ENCODE data around the gene CARM1. TPM values are rescaled to one million over a fixed set of nuclear protein-coding genes. Genes with fewer than 3 reads are reported as not detected.

Gene CARM1
- polyA plus RNA-seq, 1 donor from 2014 or later, result 22.3 TPM

DNA sequence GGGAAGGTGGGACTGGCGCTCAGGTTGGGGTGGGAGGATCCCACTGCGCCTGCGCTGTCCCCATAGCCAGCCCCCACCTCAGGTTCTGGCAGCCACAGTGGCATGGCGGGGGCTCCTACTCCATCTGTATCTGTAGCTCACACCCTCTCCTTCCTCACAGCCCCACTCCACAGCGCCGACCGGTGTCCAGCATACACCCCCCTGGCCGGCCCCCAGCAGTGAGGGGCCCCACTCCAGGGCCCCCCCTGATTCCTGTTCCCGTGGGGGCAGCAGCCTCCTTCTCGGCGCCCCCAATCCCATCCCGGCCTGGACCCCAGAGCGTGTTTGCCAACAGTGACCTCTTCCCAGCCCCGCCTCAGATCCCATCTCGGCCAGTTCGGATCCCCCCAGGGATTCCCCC is 41.4 kb upstream of the CARM1 start (continued):
- TF ChIP-seq SMC3 (conservative IDR thresholded peaks at IDR 0.05; ENCODE audit: poor library complexity), result no peak
- TF ChIP-seq EZH2 (IDR thresholded peaks at IDR 0.05; ENCODE audit: borderline replicate concordance, insufficient read depth, low read length, poor library complexity, severe bottlenecking), result no peak

DNA sequence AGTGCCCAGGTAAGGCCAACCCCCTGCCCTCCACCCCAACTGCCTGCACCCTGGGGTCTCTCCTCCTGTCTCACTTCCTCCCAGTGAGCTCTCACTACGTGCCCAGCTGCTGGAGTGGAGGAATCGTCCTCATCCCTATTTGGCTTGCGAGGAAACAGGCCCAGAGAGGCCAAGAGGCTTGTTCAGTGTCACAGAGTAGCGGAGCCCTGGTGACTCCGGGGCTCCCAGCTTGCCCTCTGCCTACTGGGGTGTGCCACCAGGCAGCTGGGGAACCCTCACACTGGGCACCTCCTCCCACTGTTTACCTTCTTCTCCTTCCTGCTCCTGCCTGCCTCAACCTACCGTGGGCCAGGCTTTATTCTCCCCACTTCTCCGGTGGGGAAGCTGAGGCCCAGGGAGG is 41.0 kb upstream of the CARM1 start:
- H3K4me3 ChIP-seq (ENCODE audit: low read length), result no peak overlapping the region
- no peak overlapping the region for H3K27ac ChIP-seq (ENCODE audit: low read length)
- H2AFZ ChIP-seq (ENCODE audit: low read depth, low read length), result no peak overlapping the region
- no peaks in the 10 kb centered on the region for H3K79me2 ChIP-seq (replicated peaks; ENCODE audit: insufficient read depth, low read length)
- no peak for TF ChIP-seq TAF1 (IDR thresholded peaks at IDR 0.05; ENCODE audit: low read depth)
- no peak for TF ChIP-seq SMC3 (conservative IDR thresholded peaks at IDR 0.05; ENCODE audit: poor library complexity)
- TF ChIP-seq RAD21 (conservative IDR thresholded peaks at IDR 0.05), result no peak
- no peak for TF ChIP-seq MXI1 (conservative IDR thresholded peaks at IDR 0.05; ENCODE audit: poor library complexity, severe bottlenecking)
- H3K9me3 ChIP-seq (ENCODE audit: low read length), result no peaks in the 10 kb centered on the region
- H3K9ac ChIP-seq (ENCODE audit: low read length), result no peak overlapping the region
- no peaks in the 10 kb centered on the region for H3K27me3 ChIP-seq (ENCODE audit: insufficient read depth, low read depth, low read length)
- H3F3A ChIP-seq (ENCODE audit: insufficient read depth, low read length, poor library complexity, severe bottlenecking), result no peaks in the 10 kb centered on the region
- no peaks in the 10 kb centered on the region for H4K20me1 ChIP-seq (ENCODE audit: insufficient read depth)
- no peak overlapping the region for H3K4me2 ChIP-seq (ENCODE audit: low read length)
- H3K9me2 ChIP-seq (ENCODE audit: insufficient read depth, low read length), result no peaks in the 10 kb centered on the region
- no peaks in the 10 kb centered on the region for H3K36me3 ChIP-seq (ENCODE audit: insufficient read depth, low read length)

DNA sequence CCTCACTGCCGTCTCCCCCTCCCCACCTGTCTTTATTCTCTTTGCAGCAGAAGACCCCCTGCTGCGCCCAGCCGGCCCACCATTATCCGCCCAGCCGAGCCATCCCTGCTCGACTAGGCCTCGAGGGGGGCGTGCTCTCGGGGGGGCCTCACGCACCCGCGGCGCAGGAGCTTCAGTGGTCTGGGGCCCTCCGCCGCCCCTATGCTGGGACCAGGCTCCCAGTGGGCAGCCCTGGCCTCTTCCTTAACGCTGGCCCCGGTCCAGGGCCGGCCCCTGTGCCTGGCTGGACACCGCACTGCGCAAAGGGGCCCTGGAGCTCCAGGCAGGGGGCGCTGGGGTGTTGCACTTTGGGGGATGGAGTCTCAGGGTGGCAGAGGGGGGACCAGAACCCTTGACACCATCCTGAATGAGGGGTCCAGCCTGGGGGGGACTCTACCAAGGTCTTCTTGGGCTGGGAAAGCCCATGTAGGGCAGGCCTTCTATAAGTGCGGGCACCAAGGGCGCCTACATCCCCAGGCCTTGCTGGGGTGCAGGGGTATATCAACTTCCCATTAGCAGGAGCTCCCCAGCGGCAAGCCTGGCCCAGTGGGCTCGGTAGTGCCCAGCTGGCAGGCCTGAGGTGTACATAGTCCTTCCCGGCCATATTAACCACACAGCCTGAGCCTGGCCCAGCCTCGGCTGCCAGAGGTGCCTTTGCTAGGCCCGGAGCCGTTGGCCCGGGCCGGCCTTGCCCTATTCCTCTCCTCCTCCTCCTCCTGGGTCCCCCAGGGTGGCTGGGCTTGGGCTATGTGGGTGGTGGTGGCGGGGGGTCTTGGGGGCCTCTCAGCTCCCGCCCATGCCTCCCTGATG is 40.2 kb upstream of the CARM1 start:
- H3F3A ChIP-seq (ENCODE audit: insufficient read depth, low read length, poor library complexity, severe bottlenecking), result no peaks in the 10 kb centered on the region
- no peak overlapping the region for H3K27ac ChIP-seq (ENCODE audit: low read length)
- H4K20me1 ChIP-seq (ENCODE audit: insufficient read depth), result no peaks in the 10 kb centered on the region
- no peaks in the 10 kb centered on the region for H3K9me3 ChIP-seq (ENCODE audit: low read length)
- H3K9ac ChIP-seq (ENCODE audit: low read length), result no peak overlapping the region
- H3K36me3 ChIP-seq (ENCODE audit: insufficient read depth, low read length), result no peaks in the 10 kb centered on the region
- H3K9me2 ChIP-seq (ENCODE audit: insufficient read depth, low read length), result no peaks in the 10 kb centered on the region
- H2AFZ ChIP-seq (ENCODE audit: low read depth, low read length), result no peak overlapping the region
- TF ChIP-seq TAF1 (IDR thresholded peaks at IDR 0.05; ENCODE audit: low read depth), result no peak
- TF ChIP-seq, protein P1, sequence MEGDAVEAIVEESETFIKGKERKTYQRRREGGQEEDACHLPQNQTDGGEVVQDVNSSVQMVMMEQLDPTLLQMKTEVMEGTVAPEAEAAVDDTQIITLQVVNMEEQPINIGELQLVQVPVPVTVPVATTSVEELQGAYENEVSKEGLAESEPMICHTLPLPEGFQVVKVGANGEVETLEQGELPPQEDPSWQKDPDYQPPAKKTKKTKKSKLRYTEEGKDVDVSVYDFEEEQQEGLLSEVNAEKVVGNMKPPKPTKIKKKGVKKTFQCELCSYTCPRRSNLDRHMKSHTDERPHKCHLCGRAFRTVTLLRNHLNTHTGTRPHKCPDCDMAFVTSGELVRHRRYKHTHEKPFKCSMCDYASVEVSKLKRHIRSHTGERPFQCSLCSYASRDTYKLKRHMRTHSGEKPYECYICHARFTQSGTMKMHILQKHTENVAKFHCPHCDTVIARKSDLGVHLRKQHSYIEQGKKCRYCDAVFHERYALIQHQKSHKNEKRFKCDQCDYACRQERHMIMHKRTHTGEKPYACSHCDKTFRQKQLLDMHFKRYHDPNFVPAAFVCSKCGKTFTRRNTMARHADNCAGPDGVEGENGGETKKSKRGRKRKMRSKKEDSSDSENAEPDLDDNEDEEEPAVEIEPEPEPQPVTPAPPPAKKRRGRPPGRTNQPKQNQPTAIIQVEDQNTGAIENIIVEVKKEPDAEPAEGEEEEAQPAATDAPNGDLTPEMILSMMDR (IDR thresholded peaks at IDR 0.05; ENCODE audit: poor library complexity, severe bottlenecking), result no peak
- TF ChIP-seq, protein P2, sequence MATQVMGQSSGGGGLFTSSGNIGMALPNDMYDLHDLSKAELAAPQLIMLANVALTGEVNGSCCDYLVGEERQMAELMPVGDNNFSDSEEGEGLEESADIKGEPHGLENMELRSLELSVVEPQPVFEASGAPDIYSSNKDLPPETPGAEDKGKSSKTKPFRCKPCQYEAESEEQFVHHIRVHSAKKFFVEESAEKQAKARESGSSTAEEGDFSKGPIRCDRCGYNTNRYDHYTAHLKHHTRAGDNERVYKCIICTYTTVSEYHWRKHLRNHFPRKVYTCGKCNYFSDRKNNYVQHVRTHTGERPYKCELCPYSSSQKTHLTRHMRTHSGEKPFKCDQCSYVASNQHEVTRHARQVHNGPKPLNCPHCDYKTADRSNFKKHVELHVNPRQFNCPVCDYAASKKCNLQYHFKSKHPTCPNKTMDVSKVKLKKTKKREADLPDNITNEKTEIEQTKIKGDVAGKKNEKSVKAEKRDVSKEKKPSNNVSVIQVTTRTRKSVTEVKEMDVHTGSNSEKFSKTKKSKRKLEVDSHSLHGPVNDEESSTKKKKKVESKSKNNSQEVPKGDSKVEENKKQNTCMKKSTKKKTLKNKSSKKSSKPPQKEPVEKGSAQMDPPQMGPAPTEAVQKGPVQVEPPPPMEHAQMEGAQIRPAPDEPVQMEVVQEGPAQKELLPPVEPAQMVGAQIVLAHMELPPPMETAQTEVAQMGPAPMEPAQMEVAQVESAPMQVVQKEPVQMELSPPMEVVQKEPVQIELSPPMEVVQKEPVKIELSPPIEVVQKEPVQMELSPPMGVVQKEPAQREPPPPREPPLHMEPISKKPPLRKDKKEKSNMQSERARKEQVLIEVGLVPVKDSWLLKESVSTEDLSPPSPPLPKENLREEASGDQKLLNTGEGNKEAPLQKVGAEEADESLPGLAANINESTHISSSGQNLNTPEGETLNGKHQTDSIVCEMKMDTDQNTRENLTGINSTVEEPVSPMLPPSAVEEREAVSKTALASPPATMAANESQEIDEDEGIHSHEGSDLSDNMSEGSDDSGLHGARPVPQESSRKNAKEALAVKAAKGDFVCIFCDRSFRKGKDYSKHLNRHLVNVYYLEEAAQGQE (IDR thresholded peaks at IDR 0.05; ENCODE audit: borderline replicate concordance), result no peak
- TF ChIP-seq MXI1 (conservative IDR thresholded peaks at IDR 0.05; ENCODE audit: poor library complexity, severe bottlenecking), result no peak
- TF ChIP-seq SMC3 (conservative IDR thresholded peaks at IDR 0.05; ENCODE audit: poor library complexity), result no peak
- TF ChIP-seq EZH2 (IDR thresholded peaks at IDR 0.05; ENCODE audit: borderline replicate concordance, insufficient read depth, low read length, poor library complexity, severe bottlenecking), result no peak
- no peak for TF ChIP-seq EP300 (conservative IDR thresholded peaks at IDR 0.05; ENCODE audit: poor library complexity, severe bottlenecking)
- TF ChIP-seq RAD21 (conservative IDR thresholded peaks at IDR 0.05), result no peak
- no peak for TF ChIP-seq POLR2AphosphoS5 (IDR thresholded peaks at IDR 0.05)
- H3K27me3 ChIP-seq (ENCODE audit: insufficient read depth, low read depth, low read length), result no peaks in the 10 kb centered on the region
- H3K4me3 ChIP-seq (ENCODE audit: low read length), result no peak overlapping the region
- no peaks in the 10 kb centered on the region for H3K79me2 ChIP-seq (replicated peaks; ENCODE audit: insufficient read depth, low read length)
- no peak overlapping the region for H3K4me2 ChIP-seq (ENCODE audit: low read length)

All from neural cell (in vitro differentiated cells).